ENCODE measurements around the gene CTSA.

CTSA gene

DNA sequence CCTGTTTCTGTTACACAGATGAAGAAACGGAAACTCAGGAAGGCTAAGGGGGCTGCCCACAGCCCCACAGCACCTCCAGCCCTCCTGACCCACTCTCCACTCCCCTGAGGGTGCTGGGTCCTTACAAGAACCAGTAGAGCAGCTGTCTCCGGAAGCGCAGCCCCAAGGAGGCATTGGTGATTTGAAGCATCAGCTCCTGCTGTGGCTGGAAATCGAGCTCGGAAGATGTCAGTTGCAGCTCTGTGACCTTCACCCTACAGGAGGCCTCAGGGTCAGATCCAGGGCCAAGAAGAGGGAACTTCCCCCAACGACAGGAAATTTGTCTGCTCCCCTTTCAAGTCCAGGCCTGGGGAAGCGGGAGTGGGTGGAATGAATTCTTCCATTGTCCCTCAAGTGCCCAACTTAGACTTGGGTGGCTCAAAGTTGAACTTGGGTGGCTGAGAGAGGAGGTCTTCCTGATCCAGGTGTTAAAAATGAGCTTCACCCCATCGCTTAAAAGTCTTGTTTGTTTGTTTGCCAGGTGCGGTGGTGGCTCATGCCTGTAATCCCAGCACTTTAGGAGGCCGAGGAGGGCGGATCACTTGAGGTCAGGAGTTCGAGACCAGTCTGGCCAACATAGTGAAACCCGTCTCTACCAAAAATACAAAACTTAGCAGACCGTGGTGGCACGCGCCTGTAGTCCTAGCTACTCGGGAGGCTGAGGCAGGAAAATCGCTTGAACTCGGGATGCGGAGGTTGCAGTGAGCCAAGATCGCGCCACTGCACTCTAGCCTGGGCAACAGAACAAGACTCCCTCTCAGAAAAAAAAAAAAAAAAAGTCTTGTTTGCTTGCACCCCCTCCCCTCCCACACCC, 18.9 kb downstream of the CTSA start:
- peak overlapping the region; percentile 30 for H3K4me3 ChIP-seq (ENCODE audit: control insufficient read depth, low read depth, low read length)
- no peak for DNase-seq (ENCODE audit: low read depth)
- TF ChIP-seq, protein P1, sequence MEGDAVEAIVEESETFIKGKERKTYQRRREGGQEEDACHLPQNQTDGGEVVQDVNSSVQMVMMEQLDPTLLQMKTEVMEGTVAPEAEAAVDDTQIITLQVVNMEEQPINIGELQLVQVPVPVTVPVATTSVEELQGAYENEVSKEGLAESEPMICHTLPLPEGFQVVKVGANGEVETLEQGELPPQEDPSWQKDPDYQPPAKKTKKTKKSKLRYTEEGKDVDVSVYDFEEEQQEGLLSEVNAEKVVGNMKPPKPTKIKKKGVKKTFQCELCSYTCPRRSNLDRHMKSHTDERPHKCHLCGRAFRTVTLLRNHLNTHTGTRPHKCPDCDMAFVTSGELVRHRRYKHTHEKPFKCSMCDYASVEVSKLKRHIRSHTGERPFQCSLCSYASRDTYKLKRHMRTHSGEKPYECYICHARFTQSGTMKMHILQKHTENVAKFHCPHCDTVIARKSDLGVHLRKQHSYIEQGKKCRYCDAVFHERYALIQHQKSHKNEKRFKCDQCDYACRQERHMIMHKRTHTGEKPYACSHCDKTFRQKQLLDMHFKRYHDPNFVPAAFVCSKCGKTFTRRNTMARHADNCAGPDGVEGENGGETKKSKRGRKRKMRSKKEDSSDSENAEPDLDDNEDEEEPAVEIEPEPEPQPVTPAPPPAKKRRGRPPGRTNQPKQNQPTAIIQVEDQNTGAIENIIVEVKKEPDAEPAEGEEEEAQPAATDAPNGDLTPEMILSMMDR (conservative IDR thresholded peaks at IDR 0.05; ENCODE audit: control insufficient read depth, insufficient read depth, low read depth, low read length), result no peak

DNA sequence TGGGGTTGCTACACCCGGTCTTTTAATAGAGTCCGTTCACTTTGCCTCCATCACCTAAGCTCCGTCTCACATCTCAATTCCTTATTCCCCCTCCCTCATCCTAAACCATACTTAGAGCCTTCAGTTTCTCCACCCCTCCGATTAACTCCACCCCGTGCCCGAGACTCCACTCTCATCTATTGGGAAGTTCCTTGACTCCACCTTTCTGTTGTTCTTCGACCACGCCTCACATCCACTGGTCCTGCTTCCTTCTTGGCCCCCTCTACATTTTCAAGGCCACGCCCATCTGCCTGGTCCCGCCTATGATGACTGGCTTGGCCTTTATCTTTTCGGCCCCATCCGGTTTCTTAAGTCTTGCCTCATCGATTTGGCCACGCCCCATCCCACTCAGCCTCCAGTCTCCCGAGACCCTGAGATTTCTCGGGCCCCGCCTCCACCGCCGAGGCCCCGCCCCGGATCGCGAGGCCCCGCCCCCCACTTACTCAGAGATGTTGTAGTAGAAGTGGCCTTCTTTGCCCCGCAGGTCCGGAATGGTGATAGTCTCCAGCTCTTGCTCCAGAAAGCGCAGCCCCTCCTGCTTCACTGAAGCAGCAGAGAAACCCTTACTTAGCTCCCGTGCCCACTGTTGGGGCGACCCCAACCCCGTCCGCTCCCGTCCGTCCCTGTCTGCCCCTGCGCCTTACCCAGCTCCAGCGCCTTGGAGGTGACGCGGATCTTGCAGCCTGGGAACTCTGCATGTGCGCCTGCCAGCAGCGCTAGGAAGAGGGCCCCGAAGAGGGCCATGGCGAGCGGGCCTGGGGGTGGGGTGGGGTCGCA, 19.7 kb downstream of the CTSA start:
- TF ChIP-seq, protein P1 (conservative IDR thresholded peaks at IDR 0.05; ENCODE audit: control insufficient read depth, insufficient read depth, low read depth, low read length), result no peak
- peak overlapping the region; percentile 56 for H3K4me3 ChIP-seq (ENCODE audit: control insufficient read depth, low read depth, low read length)
- DNase-seq (ENCODE audit: low read depth), result peak; percentile 100

DNA sequence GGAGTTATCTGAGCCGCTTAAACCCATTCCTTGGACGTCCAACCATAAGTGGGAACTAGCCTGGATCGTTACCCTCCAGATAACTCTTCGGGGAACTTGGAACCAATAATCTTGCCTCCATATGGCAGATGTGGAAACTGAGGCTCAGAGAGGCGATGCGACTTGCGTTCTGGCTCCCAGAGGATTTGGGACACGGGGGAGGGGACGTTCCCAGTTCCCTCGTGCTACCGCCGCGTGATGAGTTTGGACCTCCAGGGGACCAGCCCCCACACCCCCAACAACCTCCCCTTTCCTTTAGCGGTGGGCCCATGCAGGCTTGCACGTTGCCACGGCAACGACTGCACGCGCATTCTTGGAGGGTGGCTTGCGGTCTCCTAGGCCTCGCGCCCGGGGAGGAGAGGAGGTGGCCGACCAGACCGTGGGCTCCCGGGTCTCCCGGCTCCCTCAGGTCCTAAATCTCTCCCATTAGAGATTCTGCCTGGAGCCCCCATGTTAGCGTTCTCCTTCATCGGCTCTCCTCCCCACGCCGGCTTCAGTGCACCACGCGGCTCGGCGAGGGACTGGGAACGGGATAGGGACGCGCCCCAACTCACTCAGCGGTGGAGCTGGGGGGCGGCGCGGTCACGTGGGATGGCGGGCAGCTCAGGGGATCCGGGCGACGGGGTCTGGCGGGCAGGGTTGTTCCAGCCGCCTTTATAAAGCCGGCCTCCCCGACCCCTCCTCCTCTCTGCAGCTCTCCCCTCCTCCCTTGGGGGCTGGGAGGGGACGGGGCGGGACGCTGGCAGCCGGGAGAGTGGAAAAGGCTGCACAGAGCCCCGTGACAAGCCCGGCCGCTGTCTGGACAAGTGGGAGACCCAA, 20.6 kb downstream of the CTSA start, which contains the start of gene PLTP:
TSS of gene PLTP (minus strand) at position 670 of the 858 bp plus-strand sequence. CDS start 703 bp downstream, outside the sequence.
- H3K4me3 ChIP-seq (ENCODE audit: control insufficient read depth, low read depth, low read length), result peak within 1 kb of the TSS; percentile 56
- TF ChIP-seq, protein P1 (conservative IDR thresholded peaks at IDR 0.05; ENCODE audit: control insufficient read depth, insufficient read depth, low read depth, low read length), result no peak
- DNase-seq (ENCODE audit: low read depth), result peak; percentile 48

DNA sequence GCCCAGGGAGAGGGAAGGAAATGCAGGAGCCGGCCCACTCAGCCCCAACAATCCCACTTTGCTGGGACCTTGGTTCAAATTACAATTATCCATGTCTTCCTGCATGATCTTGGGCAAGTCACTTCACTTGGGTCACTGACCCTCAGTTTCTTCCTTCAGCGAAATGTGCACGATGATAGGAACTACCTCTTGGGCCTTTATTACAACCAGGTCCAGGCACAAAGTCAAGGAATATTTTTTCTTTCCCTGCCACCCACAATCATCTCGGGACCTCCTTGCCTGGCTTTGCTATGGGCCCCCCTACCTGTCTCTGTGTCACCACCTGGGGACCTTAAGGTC, 21.2 kb downstream of the CTSA start:
- no peak for DNase-seq (ENCODE audit: low read depth)
- H3K4me3 ChIP-seq (ENCODE audit: control insufficient read depth, low read depth, low read length), result peak overlapping the region; percentile 56
- TF ChIP-seq, protein P1 (conservative IDR thresholded peaks at IDR 0.05; ENCODE audit: control insufficient read depth, insufficient read depth, low read depth, low read length), result no peak

DNA sequence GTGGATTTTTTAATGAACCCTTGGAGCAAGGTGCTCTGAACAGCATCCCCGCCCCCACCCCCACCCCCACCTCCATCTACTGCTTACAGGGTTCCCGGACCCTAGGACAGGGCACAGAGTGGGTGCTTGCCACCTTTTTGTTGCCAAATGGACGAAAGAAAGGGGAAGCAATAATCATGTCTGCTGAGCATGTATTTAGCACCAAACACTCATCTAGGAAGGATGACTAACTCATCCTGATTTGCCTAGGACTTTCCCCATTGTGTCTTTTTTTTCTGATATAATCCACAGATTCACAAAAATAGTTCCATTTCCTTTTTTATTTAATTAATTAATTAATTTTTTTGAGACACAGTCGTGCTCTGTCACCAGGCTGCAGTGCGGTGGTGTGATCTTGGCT, 22.0 kb downstream of the CTSA start:
- no peak overlapping the region for H3K4me3 ChIP-seq (ENCODE audit: control insufficient read depth, low read depth, low read length)
- TF ChIP-seq, protein P1 (conservative IDR thresholded peaks at IDR 0.05; ENCODE audit: control insufficient read depth, insufficient read depth, low read depth, low read length), result no peak
- peak; percentile 22 for DNase-seq (ENCODE audit: low read depth)

DNA sequence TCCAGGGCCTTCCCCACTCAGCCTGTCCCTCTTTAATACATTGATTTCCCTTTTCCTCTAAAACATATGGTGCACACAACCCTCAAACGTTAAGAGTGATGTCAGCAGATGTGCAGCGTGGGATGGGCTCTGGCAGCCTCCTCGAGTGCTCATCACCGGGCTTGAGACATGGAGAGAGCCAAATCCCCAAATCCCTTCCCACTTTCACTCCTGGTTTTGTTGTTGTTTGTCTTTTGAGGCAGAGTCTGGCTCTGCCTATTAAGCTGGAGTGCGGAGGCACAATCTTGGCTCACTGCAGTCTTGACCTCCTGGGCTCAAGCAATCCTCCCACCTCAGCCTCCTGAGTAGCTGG, 26.6 kb downstream of the CTSA start:
- TF ChIP-seq, protein P1 (conservative IDR thresholded peaks at IDR 0.05; ENCODE audit: control insufficient read depth, insufficient read depth, low read depth, low read length), result no peak
- DNase-seq (ENCODE audit: low read depth), result peak; percentile 95
- H3K4me3 ChIP-seq (ENCODE audit: control insufficient read depth, low read depth, low read length), result no peak overlapping the region

Data from fibroblast of mammary gland (primary cell).